GM15510 (cell line): ENCODE measurements around the gene ASTE1.
A peak's percentile ranks its signal among the peaks of the same experiment; 100 is the strongest.

Source experiments
- POLR2A ChIP-seq: IDR thresholded peaks from 3 replicates; pipeline ENCODE4 v1.6.1; 2011; ENCODE audit warnings: borderline replicate concordance; ENCODE audit not compliant: insufficient read length; ENCODE audit errors: extremely low read depth

ASTE1 gene, protein sequence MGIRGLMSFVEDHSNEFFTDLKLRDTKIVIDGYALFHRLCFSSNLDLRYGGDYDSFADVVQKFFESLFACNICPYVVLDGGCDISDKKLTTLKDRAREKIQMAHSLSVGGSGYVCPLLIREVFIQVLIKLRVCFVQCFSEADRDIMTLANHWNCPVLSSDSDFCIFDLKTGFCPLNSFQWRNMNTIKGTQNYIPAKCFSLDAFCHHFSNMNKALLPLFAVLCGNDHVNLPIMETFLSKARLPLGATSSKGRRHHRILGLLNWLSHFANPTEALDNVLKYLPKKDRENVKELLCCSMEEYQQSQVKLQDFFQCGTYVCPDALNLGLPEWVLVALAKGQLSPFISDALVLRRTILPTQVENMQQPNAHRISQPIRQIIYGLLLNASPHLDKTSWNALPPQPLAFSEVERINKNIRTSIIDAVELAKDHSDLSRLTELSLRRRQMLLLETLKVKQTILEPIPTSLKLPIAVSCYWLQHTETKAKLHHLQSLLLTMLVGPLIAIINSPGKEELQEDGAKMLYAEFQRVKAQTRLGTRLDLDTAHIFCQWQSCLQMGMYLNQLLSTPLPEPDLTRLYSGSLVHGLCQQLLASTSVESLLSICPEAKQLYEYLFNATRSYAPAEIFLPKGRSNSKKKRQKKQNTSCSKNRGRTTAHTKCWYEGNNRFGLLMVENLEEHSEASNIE

DNA sequence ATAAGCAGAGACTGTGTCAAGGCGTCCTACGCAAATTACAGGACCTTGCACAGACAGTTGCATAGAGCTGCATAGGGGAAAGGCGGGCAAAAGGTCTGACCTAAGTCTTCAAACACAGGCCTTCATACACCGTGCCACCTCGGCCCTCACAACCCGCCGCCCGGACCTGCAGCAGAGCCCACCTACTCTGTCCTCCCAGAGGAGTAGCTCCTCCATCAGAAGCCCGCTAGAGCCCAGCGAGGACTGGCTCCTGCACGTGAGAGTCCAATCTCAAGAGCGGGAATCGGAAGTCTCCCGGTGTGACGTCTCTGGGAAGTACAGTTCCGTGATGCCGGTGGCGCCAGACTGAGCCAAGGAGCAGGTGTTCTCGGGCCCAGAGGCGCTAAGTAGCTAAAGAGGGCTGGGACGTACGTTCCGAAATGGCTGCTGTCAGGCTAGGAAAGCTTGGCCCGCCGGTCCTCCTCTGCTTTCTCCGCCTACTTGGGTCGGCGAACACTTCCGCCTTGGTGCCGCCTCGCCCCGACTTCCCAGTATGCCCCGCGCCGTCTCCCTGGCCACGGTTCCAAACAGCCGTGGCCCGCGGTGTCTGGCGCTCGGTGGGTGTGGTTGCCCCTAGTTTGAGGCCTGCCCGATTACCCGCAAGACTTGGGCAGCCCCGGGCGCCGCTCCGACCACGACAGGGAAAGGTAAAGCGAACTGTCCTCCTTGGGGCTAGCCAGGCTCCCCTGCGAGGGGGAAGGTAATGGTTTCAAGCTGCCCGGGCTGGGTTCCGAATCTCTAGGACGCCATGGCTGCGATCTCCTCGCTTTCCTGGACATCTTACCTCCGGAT, at the start of gene ASTE1, which contains the start of gene NEK11:
ASTE1 (minus strand) TSS at position 505 of the 831 bp plus-strand sequence. CDS start 1,519 bp downstream, outside the sequence.
NEK11 (plus strand) TSS at position 557 of the 831 bp plus-strand sequence. CDS start 2,832 bp downstream, outside the sequence.
- TF ChIP-seq POLR2A, result peak; percentile 72

DNA sequence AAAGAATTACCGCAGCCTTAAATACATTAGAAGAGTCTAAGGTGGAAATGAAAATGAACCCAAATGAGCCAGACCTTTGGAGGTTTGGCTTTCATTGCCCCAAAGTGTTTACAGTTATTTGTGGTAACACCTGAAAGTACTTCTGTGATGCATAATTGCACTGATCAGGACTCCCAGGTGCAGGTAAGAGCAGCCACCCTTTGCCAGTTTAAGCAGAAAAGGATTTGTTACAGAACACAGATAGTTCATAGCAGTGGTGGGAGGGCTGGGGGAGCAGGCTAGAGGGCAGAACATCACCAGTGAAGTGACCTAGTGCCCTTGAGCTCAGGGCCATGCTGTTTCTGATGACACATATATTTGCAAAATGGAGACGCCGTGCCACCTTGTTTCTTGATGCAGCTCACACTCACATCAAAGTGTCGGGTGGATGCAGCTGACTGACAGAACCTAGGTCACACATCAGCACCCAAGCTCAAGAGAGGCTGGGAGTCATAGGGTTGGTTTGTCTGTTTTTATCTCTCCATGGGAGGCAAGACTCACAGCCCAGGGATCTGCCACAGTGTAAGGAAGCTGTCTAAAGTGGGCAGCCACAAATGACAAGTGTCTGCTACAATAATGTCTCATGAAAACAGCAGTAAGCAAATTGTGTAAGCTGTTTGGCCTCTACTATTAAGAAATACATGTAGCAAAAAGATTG, 49.2 kb upstream of the ASTE1 start:
- TF ChIP-seq POLR2A, result no peak

DNA sequence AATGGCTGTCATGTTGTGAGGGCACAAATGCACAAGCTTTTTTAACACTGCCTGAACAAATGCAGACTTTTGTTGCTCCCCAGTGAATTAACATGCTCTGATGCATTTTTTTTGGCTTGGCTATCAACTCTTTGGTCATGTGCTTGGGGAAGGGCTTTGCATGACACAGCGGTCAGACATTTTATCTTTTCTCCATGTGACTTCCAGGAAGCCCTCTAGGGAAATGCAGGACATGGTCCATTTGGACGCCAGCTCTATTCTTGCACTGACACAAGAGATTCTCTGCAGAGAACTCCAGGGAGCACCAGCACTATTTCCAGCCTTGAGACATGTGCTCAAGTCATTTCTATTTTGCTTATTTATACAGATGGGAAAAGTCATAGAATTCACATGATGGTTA, 46.2 kb upstream of the ASTE1 start:
- no peak for TF ChIP-seq POLR2A

DNA sequence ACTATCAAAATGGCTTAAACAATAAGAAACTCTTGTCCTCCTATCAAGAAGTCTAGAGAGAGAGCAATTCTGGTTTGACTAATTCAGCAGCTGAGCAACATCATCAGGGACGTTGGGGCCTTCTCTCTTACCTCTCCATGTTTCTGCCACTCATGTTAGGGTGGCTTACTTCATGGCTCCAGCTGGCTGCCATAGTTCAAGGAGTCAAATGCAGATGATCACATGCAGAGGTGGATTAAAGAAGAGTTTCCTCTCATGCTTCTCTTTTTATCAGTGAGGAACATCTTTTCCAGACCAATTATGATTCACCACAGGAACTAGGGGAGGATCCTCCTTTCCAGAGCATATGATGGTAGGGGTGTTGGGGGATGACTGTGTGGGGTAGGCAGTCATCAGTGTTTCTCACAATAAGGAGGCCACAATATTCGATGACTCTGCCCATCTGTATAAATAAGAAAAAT, 45.5 kb upstream of the ASTE1 start:
- no peak for TF ChIP-seq POLR2A

DNA sequence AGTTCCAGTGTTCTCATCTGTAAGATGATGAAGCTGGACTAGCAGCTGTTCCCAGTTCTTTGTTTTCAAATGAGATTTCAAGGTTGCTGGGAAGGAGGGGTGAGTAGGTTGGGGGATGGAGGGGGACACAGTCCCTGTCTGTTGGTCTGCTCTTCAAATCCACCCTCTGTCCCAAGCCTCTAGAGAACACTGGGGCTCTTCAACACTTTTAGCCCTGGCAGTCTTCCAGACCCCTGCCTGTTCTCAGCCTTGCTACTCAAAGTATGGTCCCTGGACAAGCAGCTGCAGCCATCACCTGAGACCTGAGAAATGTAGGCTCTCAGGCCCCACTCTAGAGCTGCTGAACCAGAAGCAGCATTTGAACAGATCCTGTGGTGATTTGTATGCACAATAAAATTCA, 41.4 kb upstream of the ASTE1 start:
- TF ChIP-seq POLR2A, result no peak

DNA sequence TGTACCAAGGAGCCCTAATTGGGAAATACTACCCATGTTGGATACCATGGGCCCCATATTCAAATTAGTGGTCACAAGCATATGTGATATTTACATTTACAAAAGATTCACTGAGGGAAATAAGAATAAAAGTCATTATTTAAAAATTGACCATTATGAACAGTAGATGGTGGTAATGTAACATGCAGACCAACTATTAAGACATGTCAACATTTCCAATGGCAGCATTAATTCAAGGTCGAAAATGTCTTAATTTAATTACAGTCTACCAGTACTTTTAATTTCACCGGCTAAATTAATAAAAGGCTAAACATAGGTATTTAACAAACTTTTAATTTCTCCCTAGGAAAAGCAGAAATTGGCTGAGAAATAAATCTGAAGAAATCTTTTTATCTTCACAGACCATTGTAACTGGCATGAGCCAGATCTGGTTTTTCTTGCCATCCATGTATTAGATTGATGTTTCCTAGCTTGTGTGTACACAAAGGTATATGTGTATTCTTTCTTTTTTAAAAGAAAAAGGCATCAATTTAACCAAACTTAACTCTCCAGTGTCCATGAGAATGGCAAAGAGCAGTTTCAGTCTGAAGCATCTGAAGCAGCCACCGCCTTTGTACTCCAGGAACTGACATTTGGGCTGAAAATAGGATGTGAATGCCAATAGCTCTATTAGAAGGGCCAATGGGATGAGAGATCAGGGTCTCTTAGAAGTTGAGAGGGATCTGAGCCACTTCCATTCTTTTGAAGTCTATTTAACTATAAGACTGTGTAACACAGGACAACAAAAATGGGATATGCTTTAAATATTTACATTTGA, 26.6 kb upstream of the ASTE1 start:
- no peak for TF ChIP-seq POLR2A

DNA sequence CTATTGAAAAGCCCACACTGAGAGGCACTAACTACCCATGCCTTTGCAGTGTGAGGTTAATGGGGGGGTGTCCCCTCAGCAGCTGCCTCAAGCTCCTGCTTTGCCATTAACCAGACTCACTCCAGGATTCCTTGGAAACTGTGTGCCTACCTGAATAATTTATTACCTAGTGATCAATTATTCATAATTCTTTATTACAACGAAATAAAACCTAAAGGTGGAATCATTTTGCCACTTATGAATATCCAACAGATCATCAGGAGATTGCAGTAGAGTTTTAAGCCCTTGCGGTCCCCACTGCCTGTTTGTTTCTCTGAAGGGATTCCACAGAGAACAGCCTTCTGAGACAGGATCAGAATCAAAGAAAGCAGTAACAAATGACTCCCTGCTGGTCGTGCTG, 23.4 kb upstream of the ASTE1 start:
- no peak for TF ChIP-seq POLR2A

DNA sequence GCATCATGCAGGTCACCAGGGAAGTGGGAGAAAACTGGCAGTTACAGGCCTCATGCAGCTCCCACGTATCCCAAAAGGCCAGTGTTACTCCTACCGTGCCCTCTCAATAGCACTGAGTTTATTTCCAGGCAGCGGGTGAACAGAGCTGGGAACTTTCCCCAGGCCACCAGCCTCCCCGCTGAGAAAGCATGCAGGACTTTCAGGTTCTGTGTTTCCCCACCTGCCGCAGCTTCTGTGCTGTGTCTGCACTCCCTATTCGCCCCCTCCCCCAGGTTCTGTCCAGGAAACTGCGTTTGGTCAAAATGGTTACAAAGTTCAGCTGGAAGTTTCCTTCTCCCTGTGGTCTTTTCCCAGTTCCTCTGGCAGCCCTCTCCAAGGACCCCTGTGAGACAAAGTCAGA, 21.4 kb upstream of the ASTE1 start:
- TF ChIP-seq POLR2A, result no peak

DNA sequence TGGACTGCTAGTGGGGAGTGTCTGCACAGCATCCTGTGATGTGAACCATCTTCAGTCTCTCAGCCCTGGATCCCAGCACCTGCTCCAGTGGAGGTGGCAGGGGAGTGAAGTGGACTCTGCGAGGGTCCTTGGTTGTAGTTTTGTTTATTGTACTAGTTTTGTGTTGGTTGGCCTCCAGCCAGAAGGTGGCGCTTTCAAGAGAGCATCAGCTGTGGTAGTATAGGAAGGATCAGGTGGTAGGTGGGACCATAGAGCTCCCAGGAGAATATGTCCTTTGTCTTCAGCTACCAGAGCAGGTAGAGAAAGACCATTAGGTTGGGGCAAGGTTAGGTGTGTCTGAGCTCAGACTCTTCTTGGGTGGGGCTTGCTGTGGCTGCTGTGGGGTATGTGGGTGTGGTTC, 21.0 kb upstream of the ASTE1 start:
- TF ChIP-seq POLR2A, result no peak

DNA sequence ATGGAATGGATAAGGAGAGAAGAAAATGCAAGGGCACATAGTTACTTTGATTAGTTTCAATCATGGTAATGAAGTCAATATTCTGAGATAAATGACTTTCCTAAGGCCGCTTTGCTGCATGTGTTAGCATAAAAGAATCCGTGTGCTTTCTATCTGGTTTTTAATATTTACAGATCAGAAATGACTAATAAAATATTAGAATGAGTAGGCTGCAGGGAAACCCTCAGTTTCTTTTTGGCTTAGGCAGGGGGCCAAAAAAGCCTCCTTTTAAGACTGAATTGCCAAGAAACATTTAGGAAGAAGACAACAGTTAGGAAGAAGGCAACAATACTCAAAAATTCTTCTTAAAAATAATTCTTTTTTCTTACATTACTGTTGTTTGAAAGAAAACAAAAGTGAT, 11.7 kb upstream of the ASTE1 start:
- no peak for TF ChIP-seq POLR2A

DNA sequence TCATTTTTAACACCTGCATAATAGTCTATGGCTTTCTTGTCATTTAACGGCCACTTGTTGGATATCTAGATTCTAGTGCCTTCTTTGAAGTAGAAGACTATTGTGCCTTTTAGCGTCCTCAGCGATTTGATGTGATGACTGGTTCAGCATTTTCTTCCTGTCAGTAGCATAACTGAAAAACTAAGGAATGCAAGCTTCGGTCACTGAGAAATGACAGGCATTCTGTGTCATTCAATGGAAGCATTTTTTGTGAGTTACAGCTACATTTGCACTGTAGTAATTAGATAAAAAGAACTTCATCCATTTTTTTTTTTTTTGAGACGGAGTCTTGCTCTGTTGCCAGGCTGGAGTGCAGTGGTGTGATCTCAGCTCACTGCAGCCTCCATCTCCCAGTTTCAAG, 10.4 kb upstream of the ASTE1 start:
- no peak for TF ChIP-seq POLR2A

DNA sequence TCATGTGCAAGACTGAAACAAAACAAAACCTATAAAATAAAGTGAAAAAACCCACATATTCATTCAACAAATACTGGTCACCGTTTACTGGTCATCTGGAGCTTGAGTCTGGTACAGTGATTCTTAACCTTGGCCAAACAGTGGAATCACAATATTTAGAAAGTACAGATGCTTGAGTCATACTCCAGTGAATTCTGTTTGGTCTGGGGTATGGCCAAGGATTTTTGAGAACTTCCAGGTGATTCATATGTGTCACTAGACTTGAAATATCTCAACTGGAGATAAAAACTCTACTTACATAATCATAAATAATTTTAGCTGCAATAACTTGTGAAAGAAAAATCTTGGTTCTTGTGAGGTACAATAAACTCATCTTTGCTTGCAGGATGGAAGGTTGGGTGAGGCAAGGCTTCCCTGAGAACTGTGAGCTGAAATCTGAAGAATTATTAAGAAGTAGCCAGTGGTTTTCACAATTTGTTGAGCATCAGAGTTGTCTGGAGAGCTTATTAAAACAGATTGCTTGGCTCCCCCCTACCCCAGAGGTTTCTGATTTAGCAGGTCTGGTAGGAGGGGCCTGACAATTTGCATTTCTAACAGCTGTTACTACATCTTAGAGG, 9.7 kb upstream of the ASTE1 start:
- TF ChIP-seq POLR2A, result no peak

DNA sequence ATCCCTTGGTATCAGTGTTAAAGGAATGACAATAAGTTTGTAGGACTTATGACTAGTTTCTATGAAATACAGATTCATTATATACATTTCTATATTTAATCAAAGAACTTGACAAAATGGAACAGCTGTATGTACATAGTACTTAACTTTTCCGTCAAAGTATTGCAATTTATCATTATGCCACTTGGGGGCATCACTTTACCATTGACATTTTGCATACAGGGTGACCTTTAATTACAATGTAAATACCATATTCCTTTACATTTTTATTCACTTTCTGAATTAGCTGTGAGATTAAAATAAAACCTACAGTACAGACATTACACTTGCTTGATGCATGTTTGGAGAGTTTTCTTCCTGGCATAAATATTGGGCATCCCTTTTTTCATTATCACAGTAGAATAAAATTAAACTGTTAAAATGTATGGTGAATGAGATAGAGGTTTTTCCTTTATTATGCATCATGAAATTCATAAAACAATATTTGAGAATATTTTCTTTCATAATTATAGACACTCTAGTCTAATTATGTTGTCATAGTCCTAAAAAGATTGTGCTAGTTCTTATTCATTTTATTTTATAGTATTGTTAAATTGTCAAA, 7.0 kb upstream of the ASTE1 start:
- TF ChIP-seq POLR2A, result no peak

DNA sequence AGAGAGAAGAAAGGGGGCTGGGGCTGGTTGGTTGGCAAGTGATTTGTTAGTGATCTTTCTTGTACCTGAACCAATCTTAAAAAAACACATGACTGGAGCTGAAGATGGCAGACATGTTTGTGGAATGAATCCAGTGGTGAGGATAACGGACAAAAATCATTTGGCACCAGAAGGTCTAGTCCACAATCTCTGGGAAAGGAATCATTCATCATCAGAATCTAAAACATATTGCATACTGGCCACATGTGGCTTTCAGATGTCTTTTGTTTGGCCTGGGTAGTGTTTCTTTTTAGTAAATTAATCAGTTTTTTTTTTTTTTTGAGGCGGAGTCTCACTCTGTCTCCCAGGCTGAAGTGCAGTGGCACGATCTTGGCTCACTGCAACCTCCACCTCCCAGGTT, 5.0 kb upstream of the ASTE1 start:
- TF ChIP-seq POLR2A, result no peak

DNA sequence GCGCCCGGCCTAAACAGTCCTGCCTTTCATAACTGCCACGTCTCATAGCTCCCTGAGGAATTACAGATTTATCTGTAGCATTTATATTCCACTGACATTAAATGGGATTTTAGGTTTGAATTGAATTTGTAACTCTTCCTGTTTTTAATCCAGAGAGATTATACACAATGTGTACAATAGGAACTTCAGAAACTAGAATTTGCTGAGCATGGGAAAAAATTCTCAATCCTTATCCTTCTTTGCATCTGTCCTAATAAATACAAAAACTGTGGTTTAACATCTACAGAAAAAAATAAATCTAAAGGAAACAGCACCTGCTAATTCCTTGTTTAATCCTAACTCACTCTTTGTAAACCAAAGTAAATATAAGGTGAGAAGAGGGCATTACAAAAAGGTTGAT, 2.2 kb upstream of the ASTE1 start:
- no peak for TF ChIP-seq POLR2A
